ENCODE data around the gene CIDEB.

DNA sequence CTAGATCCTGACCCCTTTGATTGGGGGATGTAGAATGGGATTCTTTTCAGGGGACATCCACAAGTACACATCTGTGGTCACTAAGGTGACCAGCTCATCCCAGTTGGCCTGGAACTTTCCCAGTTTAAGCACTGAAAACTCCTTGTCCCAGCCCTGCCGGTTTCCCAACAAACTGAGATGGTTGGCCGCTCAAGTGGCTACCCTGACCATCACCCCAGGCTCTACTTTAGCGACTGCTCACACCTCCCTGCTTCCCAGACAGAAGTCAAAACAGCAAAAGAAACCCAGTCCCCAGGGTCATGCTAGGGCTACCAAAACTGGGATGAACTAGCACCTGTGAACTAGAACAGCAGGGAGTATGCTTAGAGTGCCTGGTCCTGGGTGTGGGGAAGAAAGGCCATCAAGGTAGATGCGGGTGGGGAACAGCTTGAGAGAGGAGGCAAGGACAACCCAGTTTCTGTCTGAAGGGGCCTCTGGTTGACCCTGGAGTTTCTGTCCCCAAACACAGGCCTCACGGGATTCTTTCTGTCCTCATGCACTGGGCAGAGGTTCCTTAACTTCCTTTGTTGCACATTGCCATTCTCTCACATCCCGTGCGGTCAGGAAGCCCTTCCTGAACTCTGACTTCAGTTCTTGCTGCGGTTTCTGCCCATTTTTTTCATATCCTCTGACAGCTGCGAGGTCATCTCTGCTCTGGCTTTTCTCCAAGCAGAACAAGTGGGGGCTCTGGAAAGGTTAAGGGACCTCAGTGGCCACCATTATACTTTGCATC lies 5.1 kb upstream of the CIDEB start:
- TF ChIP-seq RAD51 (IDR thresholded peaks at IDR 0.05; ENCODE audit: borderline replicate concordance) (no peak), CTCF (CRISPR knock-in tag; IDR thresholded peaks at IDR 0.05) (no peak), RORA (CRISPR knock-in tag; IDR thresholded peaks at IDR 0.05) (no peak), TEAD3 (CRISPR knock-in tag; optimal IDR thresholded peaks at IDR 0.05; ENCODE audit: borderline replicate concordance) (no peak), ELF1 (CRISPR knock-in tag; IDR thresholded peaks at IDR 0.05) (no peak), ZNF644 (CRISPR knock-in tag; IDR thresholded peaks at IDR 0.05; ENCODE audit: low read depth) (no peak), POLR2AphosphoS5 (IDR thresholded peaks at IDR 0.05; ENCODE audit: low read depth, low read length) (peak; percentile 57), SCMH1 (CRISPR knock-in tag; IDR thresholded peaks at IDR 0.05; ENCODE audit: borderline replicate concordance) (no peak), CBX2 (IDR thresholded peaks at IDR 0.05; ENCODE audit: low read depth, low read length) (no peak), CBX2 (CRISPR knock-in tag; IDR thresholded peaks at IDR 0.05; ENCODE audit: low read depth) (no peak), PRDM10 (CRISPR knock-in tag; IDR thresholded peaks at IDR 0.05; ENCODE audit: low read depth) (no peak), YY1 (IDR thresholded peaks at IDR 0.05; ENCODE audit: insufficient read depth, insufficient replicate concordance, low read depth, low read length) (no peak)

Measured in HepG2 (cell line).